Uterus (tissue), 4 donors: ENCODE results near the gene PFKFB4. TPM values are rescaled to one million over a fixed set of nuclear protein-coding genes. Genes with fewer than 3 reads are reported as not detected.

Experiments used
- DNase-seq, 2 donors: peaks; one replicate each; pipeline ENCODE4 v3.0.0-alpha.2; 2019 to 2020
- H3K27ac ChIP-seq, 2 donors: fragments of 200-600 bp; sonication (generic); 1 replicate in 1 of 2; 2 replicates in 1 of 2; pipeline ENCODE4 v1.5.1; 2016 to 2018
- H3K27me3 ChIP-seq, 2 donors: fragments of 200-600 bp; sonication (generic); one replicate each; pipeline ENCODE4 v1.5.1; 2018 to 2019; ENCODE audit warnings: control low read depth in 1 of 2
- H3K36me3 ChIP-seq, 2 donors: fragments of 200-600 bp; sonication (generic); one replicate each; pipeline ENCODE4 v1.5.1; 2019; ENCODE audit warnings: control low read depth in 1 of 2
- H3K4me1 ChIP-seq, 2 donors: fragments of 200-600 bp; sonication (generic); one replicate each; pipeline ENCODE4 v1.5.1; 2018 to 2019; ENCODE audit warnings: control low read depth in 1 of 2
- H3K4me3 ChIP-seq, 2 donors: fragments of 200-600 bp; sonication (generic); 1 replicate in 1 of 2; 2 replicates in 1 of 2; pipeline ENCODE4 v1.5.1; 2018 to 2019; ENCODE audit warnings: mild to moderate bottlenecking in 1 of 2
- H3K9me3 ChIP-seq, 2 donors: fragments of 200-600 bp; sonication (generic); one replicate each; pipeline ENCODE4 v1.5.1; 2019; ENCODE audit warnings: control low read depth in 1 of 2
- CTCF ChIP-seq, 4 experiments: fragments of 200-600 bp in 2 of 4; fragments of 450-650 bp in 2 of 4; sonication (generic) in 2 of 4; IDR thresholded peaks; one replicate each; pipeline ENCODE4 v1.5.1; 2016 to 2019; ENCODE audit warnings: antibody characterized with exemption in 4 of 4, mild to moderate bottlenecking in 2 of 4, moderate library complexity in 1 of 4
- POLR2A ChIP-seq, 2 donors: fragments of 450-650 bp; IDR thresholded peaks; one replicate each; pipeline ENCODE4 v1.6.1; 2016; ENCODE audit warnings: antibody characterized with exemption in 2 of 2, mild to moderate bottlenecking in 1 of 2, moderate library complexity in 1 of 2
- intact Hi-C: fragments of 100-400 bp; cut with DNase I; formaldehyde crosslinking; loops from one replicate; pipeline ENCODE4 v1.15.1; 2023; ENCODE audit warnings: low total_unique reads
- total RNA-seq, 4 donors: library from RNA; depleted of rRNA in 3 of 4; stranded (reverse); fragments of >200 nt in 3 of 4; gene quantifications; one replicate each; pipeline versions ENCODE4 v1.1.0 to v1.2.4, GENCODE V29; 2014 to 2023
- donor health status: DM: yes; HTN: yes; CAD: no.

Gene PFKFB4
- total RNA-seq, 4 donors from 2014 or later, result 3.2 to 11.5 (median 10.1) TPM

GRCh38 chr3:48567090-48567489 lies 10.5 kb upstream of the PFKFB4 start:
- no peaks in the 10 kb centered on the region for H3K4me1 ChIP-seq
- intact Hi-C loops, result no loop called here
- no peak for DNase-seq
- no peak overlapping the region for H3K27ac ChIP-seq
- TF ChIP-seq CTCF (IDR thresholded peaks at IDR 0.05) (no peak), POLR2A (IDR thresholded peaks at IDR 0.05) (no peak)
- H3K36me3 ChIP-seq, result no peaks in the 10 kb centered on the region
- H3K27me3 ChIP-seq, result no peaks in the 10 kb centered on the region
- no peak overlapping the region for H3K4me3 ChIP-seq
- no peaks in the 10 kb centered on the region for H3K9me3 ChIP-seq

GRCh38 chr3:48566401-48566760 lies 9.8 kb upstream of the PFKFB4 start:
- no peak for DNase-seq
- peak overlapping the region in 1 of 2 donors; percentile 24 for H3K27ac ChIP-seq
- H3K27me3 ChIP-seq, result no peaks in the 10 kb centered on the region
- no peaks in the 10 kb centered on the region for H3K9me3 ChIP-seq
- intact Hi-C loops, result no loop called here
- no peaks in the 10 kb centered on the region for H3K4me1 ChIP-seq
- TF ChIP-seq CTCF (IDR thresholded peaks at IDR 0.05) (no peak), POLR2A (IDR thresholded peaks at IDR 0.05) (no peak)
- H3K36me3 ChIP-seq, result no peaks in the 10 kb centered on the region
- no peak overlapping the region for H3K4me3 ChIP-seq

GRCh38 chr3:48565591-48566400 lies 9.2 kb upstream of the PFKFB4 start:
- Histone ChIP-seq H3K4me1 (no peaks in the 10 kb centered on the region), H3K4me3 (no peak overlapping the region), H3K27me3 (no peaks in the 10 kb centered on the region), H3K27ac (peak overlapping the region in 1 of 2 donors; percentile 24), H3K36me3 (no peaks in the 10 kb centered on the region), H3K9me3 (no peaks in the 10 kb centered on the region)
- intact Hi-C loops, result no loop called here
- DNase-seq, result no peak
- no peak for TF ChIP-seq CTCF (IDR thresholded peaks at IDR 0.05)

- no peaks in the 10 kb centered on the region for H3K9me3 ChIP-seq
- no peak overlapping the region for H3K27ac ChIP-seq
- H3K36me3 ChIP-seq, result no peaks in the 10 kb centered on the region
- TF ChIP-seq POLR2A (IDR thresholded peaks at IDR 0.05), result no peak
- TF ChIP-seq CTCF (IDR thresholded peaks at IDR 0.05), result no peak
- no peak overlapping the region for H3K4me3 ChIP-seq
- intact Hi-C loops, result no loop called here
- H3K4me1 ChIP-seq, result no peaks in the 10 kb centered on the region
- no peak for DNase-seq
- no peaks in the 10 kb centered on the region for H3K27me3 ChIP-seq
Observed at GRCh38 chr3:48565186-48565585, 8.6 kb upstream of the PFKFB4 start.

GRCh38 chr3:48564667-48565066 lies 8.1 kb upstream of the PFKFB4 start:
- Histone ChIP-seq H3K36me3 (no peaks in the 10 kb centered on the region), H3K9me3 (no peaks in the 10 kb centered on the region), H3K4me1 (no peaks in the 10 kb centered on the region), H3K27ac (no peak overlapping the region), H3K27me3 (no peaks in the 10 kb centered on the region), H3K4me3 (no peak overlapping the region)
- TF ChIP-seq POLR2A (IDR thresholded peaks at IDR 0.05) (no peak), CTCF (IDR thresholded peaks at IDR 0.05) (no peak)
- intact Hi-C loops, result no loop called here
- DNase-seq, result no peak
